Measurements from ENCODE around the gene KCMF1.

KCMF1 gene

GRCh38 chr2:85057226-85057962, 86.4 kb downstream of the KCMF1 start:
- H3K9me3 ChIP-seq (ENCODE audit: control insufficient read depth, insufficient read depth, low read depth, low read length), result no peaks in the 10 kb centered on the region
- no peak overlapping the region for H3K27ac ChIP-seq (ENCODE audit: extremely low read depth, low read depth, low read length)
- TF ChIP-seq ZNF624 (tag by site-specific recombination; IDR thresholded peaks at IDR 0.05), result no peak
- peaks cover 0 to 21% of the 10 kb centered on the region in 2 experiments; a peak in 1 of 3 replicates for H3K36me3 ChIP-seq (ENCODE audit: control insufficient read depth in 2 of 2, insufficient read depth in 1 of 2, low read length in 2 of 2)
- no peaks in the 10 kb centered on the region for H3K4me1 ChIP-seq (ENCODE audit: control insufficient read depth, insufficient read depth, low read length)
- ChIA-PET POLR2A (interaction anchor here (0.6 kb wide), 1 partner anchor 300 kb away, joined by 4 read pairs; no protein-coding TSS in a partner anchor), CTCF (interaction anchor here (0.7 to 1.3 kb wide), 2 partner anchors 244 to 368 kb away, joined by 4 read pairs; no protein-coding TSS in a partner anchor)
- H3K4me3 ChIP-seq (ENCODE audit: low read depth, low read length), result no peak overlapping the region

- no peaks in the 10 kb centered on the region for H3K36me3 ChIP-seq (ENCODE audit: control insufficient read depth in 2 of 2, insufficient read depth in 1 of 2, low read length in 2 of 2)
- H3K27ac ChIP-seq (ENCODE audit: extremely low read depth, low read depth, low read length), result no peak overlapping the region
- TF ChIP-seq ZNF76 (tag by site-specific recombination; IDR thresholded peaks at IDR 0.05; ENCODE audit: borderline replicate concordance, low read depth) (no peak), MEIS1 (CRISPR knock-in tag; IDR thresholded peaks at IDR 0.05; ENCODE audit: borderline replicate concordance) (no peak), ZNF280C (tag by site-specific recombination; IDR thresholded peaks at IDR 0.05) (no peak), GLIS1 (tag by site-specific recombination; IDR thresholded peaks at IDR 0.05) (no peak), ZBTB8A (tag by site-specific recombination; IDR thresholded peaks at IDR 0.05) (no peak), ZNF660 (tag by site-specific recombination; IDR thresholded peaks at IDR 0.05) (no peak), ZNF19 (tag by site-specific recombination; IDR thresholded peaks at IDR 0.05; ENCODE audit: low read depth) (no peak), ZNF529 (tag by site-specific recombination; IDR thresholded peaks at IDR 0.05; ENCODE audit: insufficient replicate concordance) (no peak)
- no peaks in the 10 kb centered on the region for H3K4me1 ChIP-seq (ENCODE audit: control insufficient read depth, insufficient read depth, low read length)
- ChIA-PET POLR2A (no interaction called here), CTCF (interaction anchor here (1.0 to 11.9 kb wide), 4 partner anchors 44 to 236 kb away, joined by 3 to 221 read pairs (median 70); no protein-coding TSS in a partner anchor)
- no peak overlapping the region for H3K4me3 ChIP-seq (ENCODE audit: low read depth, low read length)
- no peaks in the 10 kb centered on the region for H3K9me3 ChIP-seq (ENCODE audit: control insufficient read depth, insufficient read depth, low read depth, low read length)
Observed at GRCh38 chr2:85061896-85062295, 90.9 kb downstream of the KCMF1 start.

- CTCF ChIA-PET, result interaction anchor here (1.0 to 11.9 kb wide), 3 partner anchors 136 to 235 kb away, joined by 4 to 221 read pairs (median 137); no protein-coding TSS in a partner anchor
- TF ChIP-seq ZNF114 (tag by site-specific recombination; IDR thresholded peaks at IDR 0.05) (no peak), ZNF704 (tag by site-specific recombination; IDR thresholded peaks at IDR 0.05) (no peak), ZNF596 (tag by site-specific recombination; IDR thresholded peaks at IDR 0.05) (no peak), ZNF645 (tag by site-specific recombination; IDR thresholded peaks at IDR 0.05) (no peak), ZNF37A (tag by site-specific recombination; IDR thresholded peaks at IDR 0.05) (no peak), BCL11A (tag by site-specific recombination; IDR thresholded peaks at IDR 0.05; ENCODE audit: low read depth) (no peak), ZBTB6 (tag by site-specific recombination; IDR thresholded peaks at IDR 0.05) (no peak), ZNF639 (tag by site-specific recombination; IDR thresholded peaks at IDR 0.05) (no peak), ZNF561 (tag by site-specific recombination; IDR thresholded peaks at IDR 0.05; ENCODE audit: borderline replicate concordance) (no peak), ZNF211 (tag by site-specific recombination; IDR thresholded peaks at IDR 0.05; ENCODE audit: low read depth) (no peak), MYNN (tag by site-specific recombination; IDR thresholded peaks at IDR 0.05; ENCODE audit: borderline replicate concordance) (no peak), ZNF623 (tag by site-specific recombination; IDR thresholded peaks at IDR 0.05) (no peak), ZNF335 (tag by site-specific recombination; conservative IDR thresholded peaks at IDR 0.05) (no peak), ZNF19 (tag by site-specific recombination; IDR thresholded peaks at IDR 0.05; ENCODE audit: low read depth) (no peak), ZFP41 (tag by site-specific recombination; IDR thresholded peaks at IDR 0.05; ENCODE audit: borderline replicate concordance) (no peak), ZNF311 (tag by site-specific recombination; IDR thresholded peaks at IDR 0.05; ENCODE audit: borderline replicate concordance) (no peak)
Observed at GRCh38 chr2:85062565-85062964, 91.6 kb downstream of the KCMF1 start.

More at GRCh38 chr2:85062565-85062964, 91.6 kb downstream of the KCMF1 start:
- H3K36me3 ChIP-seq (ENCODE audit: control insufficient read depth in 2 of 2, insufficient read depth in 1 of 2, low read length in 2 of 2), result no peaks in the 10 kb centered on the region
- H3K4me1 ChIP-seq (ENCODE audit: control insufficient read depth, insufficient read depth, low read length), result no peaks in the 10 kb centered on the region
- POLR2A ChIA-PET, result no interaction called here
- H3K27ac ChIP-seq (ENCODE audit: extremely low read depth, low read depth, low read length), result no peak overlapping the region
- no peaks in the 10 kb centered on the region for H3K9me3 ChIP-seq (ENCODE audit: control insufficient read depth, insufficient read depth, low read depth, low read length)
- H3K4me3 ChIP-seq (ENCODE audit: low read depth, low read length), result no peak overlapping the region
